ENCODE results near the gene IL10RA.
"Not testable (repeated sequence)": the region's sequence is repeated elsewhere in the genome, so short reads cannot be mapped to it uniquely, and the experiment has no call there.

The IL10RA gene

GRCh38 chr11:117985953-117986887 lies at the start of gene IL10RA:
Gene IL10RA (plus strand): TSS chr11:117986394. CDS start chr11:117986468, 74 bp downstream.
- peak within 1 kb of the TSS; percentile 67; the same call in 1 of the 2 replicates for H3K9ac ChIP-seq (ENCODE audit: low read depth, low read length)
- H3K36me3 ChIP-seq (ENCODE audit: control insufficient read depth, insufficient read depth, low read length) = no peaks in the 10 kb centered on the region
- H3K4me1 ChIP-seq (ENCODE audit: control insufficient read depth, insufficient read depth, low read length) = peaks cover 6% of the 10 kb centered on the region; the same call in 1 of the 2 replicates
- H3K4me3 ChIP-seq (ENCODE audit: low read depth, low read length) = peak within 1 kb of the TSS; percentile 81
- no peak within 1 kb of the TSS for H3K27ac ChIP-seq (ENCODE audit: low read depth, low read length)
- no peaks in the 10 kb centered on the region for H3K9me3 ChIP-seq (ENCODE audit: control insufficient read depth, insufficient read depth, low read length)
- peaks cover 37% of the 10 kb centered on the region for H3K27me3 ChIP-seq (ENCODE audit: control insufficient read depth, insufficient read depth, low read length)

GRCh38 chr11:117936973-117937372 lies 49.2 kb upstream of the IL10RA start:
- no peak overlapping the region for H3K27ac ChIP-seq (ENCODE audit: low read depth, low read length)
- H3K9ac ChIP-seq (ENCODE audit: low read depth, low read length) = no peak overlapping the region
- H3K36me3 ChIP-seq (ENCODE audit: control insufficient read depth, insufficient read depth, low read length) = no peaks in the 10 kb centered on the region
- no peak overlapping the region for H3K4me3 ChIP-seq (ENCODE audit: low read depth, low read length)
- H3K27me3 ChIP-seq (ENCODE audit: control insufficient read depth, insufficient read depth, low read length) = no peaks in the 10 kb centered on the region
- no peaks in the 10 kb centered on the region for H3K4me1 ChIP-seq (ENCODE audit: control insufficient read depth, insufficient read depth, low read length)
- H3K9me3 ChIP-seq (ENCODE audit: control insufficient read depth, insufficient read depth, low read length) = no peaks in the 10 kb centered on the region

GRCh38 chr11:117940736-117941135 lies 45.5 kb upstream of the IL10RA start:
- Histone ChIP-seq H3K27me3 (ENCODE audit: control insufficient read depth, insufficient read depth, low read length) (no peaks in the 10 kb centered on the region), H3K4me3 (ENCODE audit: low read depth, low read length) (no peak overlapping the region), H3K36me3 (ENCODE audit: control insufficient read depth, insufficient read depth, low read length) (no peaks in the 10 kb centered on the region), H3K9ac (ENCODE audit: low read depth, low read length) (no peak overlapping the region), H3K4me1 (ENCODE audit: control insufficient read depth, insufficient read depth, low read length) (no peaks in the 10 kb centered on the region), H3K9me3 (ENCODE audit: control insufficient read depth, insufficient read depth, low read length) (no peaks in the 10 kb centered on the region), H3K27ac (ENCODE audit: low read depth, low read length) (no peak overlapping the region)

- H3K9ac ChIP-seq (ENCODE audit: low read depth, low read length) = no peak overlapping the region
- H3K36me3 ChIP-seq (ENCODE audit: control insufficient read depth, insufficient read depth, low read length) = no peaks in the 10 kb centered on the region
- no peaks in the 10 kb centered on the region for H3K27me3 ChIP-seq (ENCODE audit: control insufficient read depth, insufficient read depth, low read length)
- H3K9me3 ChIP-seq (ENCODE audit: control insufficient read depth, insufficient read depth, low read length) = no peaks in the 10 kb centered on the region
- H3K4me1 ChIP-seq (ENCODE audit: control insufficient read depth, insufficient read depth, low read length) = no peaks in the 10 kb centered on the region
- no peak overlapping the region for H3K27ac ChIP-seq (ENCODE audit: low read depth, low read length)
- no peak overlapping the region for H3K4me3 ChIP-seq (ENCODE audit: low read depth, low read length)
Observed at GRCh38 chr11:117941163-117941707, 45.0 kb upstream of the IL10RA start.

- H3K4me3 ChIP-seq (ENCODE audit: low read depth, low read length) = no peak overlapping the region
- no peaks in the 10 kb centered on the region for H3K36me3 ChIP-seq (ENCODE audit: control insufficient read depth, insufficient read depth, low read length)
- no peaks in the 10 kb centered on the region for H3K27me3 ChIP-seq (ENCODE audit: control insufficient read depth, insufficient read depth, low read length)
- no peak overlapping the region for H3K9ac ChIP-seq (ENCODE audit: low read depth, low read length)
- no peaks in the 10 kb centered on the region for H3K9me3 ChIP-seq (ENCODE audit: control insufficient read depth, insufficient read depth, low read length)
- no peaks in the 10 kb centered on the region for H3K4me1 ChIP-seq (ENCODE audit: control insufficient read depth, insufficient read depth, low read length)
- no peak overlapping the region for H3K27ac ChIP-seq (ENCODE audit: low read depth, low read length)
Observed at GRCh38 chr11:117941976-117942654, 44.1 kb upstream of the IL10RA start.

- H3K27ac ChIP-seq (ENCODE audit: low read depth, low read length) = no peak overlapping the region
- no peaks in the 10 kb centered on the region for H3K27me3 ChIP-seq (ENCODE audit: control insufficient read depth, insufficient read depth, low read length)
- no peaks in the 10 kb centered on the region for H3K9me3 ChIP-seq (ENCODE audit: control insufficient read depth, insufficient read depth, low read length)
- no peak overlapping the region for H3K4me3 ChIP-seq (ENCODE audit: low read depth, low read length)
- no peaks in the 10 kb centered on the region for H3K36me3 ChIP-seq (ENCODE audit: control insufficient read depth, insufficient read depth, low read length)
- H3K9ac ChIP-seq (ENCODE audit: low read depth, low read length) = no peak overlapping the region
- H3K4me1 ChIP-seq (ENCODE audit: control insufficient read depth, insufficient read depth, low read length) = no peaks in the 10 kb centered on the region
Observed at GRCh38 chr11:117944554-117944953, 41.6 kb upstream of the IL10RA start.

GRCh38 chr11:117945047-117945810 lies 41.0 kb upstream of the IL10RA start:
- Histone ChIP-seq H3K27me3 (ENCODE audit: control insufficient read depth, insufficient read depth, low read length) (no peaks in the 10 kb centered on the region), H3K36me3 (ENCODE audit: control insufficient read depth, insufficient read depth, low read length) (no peaks in the 10 kb centered on the region), H3K4me1 (ENCODE audit: control insufficient read depth, insufficient read depth, low read length) (no peaks in the 10 kb centered on the region), H3K27ac (ENCODE audit: low read depth, low read length) (no peak overlapping the region), H3K4me3 (ENCODE audit: low read depth, low read length) (no peak overlapping the region), H3K9me3 (ENCODE audit: control insufficient read depth, insufficient read depth, low read length) (no peaks in the 10 kb centered on the region), H3K9ac (ENCODE audit: low read depth, low read length) (no peak overlapping the region)

GRCh38 chr11:117946156-117946841 lies 39.9 kb upstream of the IL10RA start:
- Histone ChIP-seq H3K4me1 (ENCODE audit: control insufficient read depth, insufficient read depth, low read length) (no peaks in the 10 kb centered on the region), H3K27me3 (ENCODE audit: control insufficient read depth, insufficient read depth, low read length) (no peaks in the 10 kb centered on the region), H3K9ac (ENCODE audit: low read depth, low read length) (no peak overlapping the region), H3K36me3 (ENCODE audit: control insufficient read depth, insufficient read depth, low read length) (no peaks in the 10 kb centered on the region), H3K9me3 (ENCODE audit: control insufficient read depth, insufficient read depth, low read length) (no peaks in the 10 kb centered on the region), H3K4me3 (ENCODE audit: low read depth, low read length) (no peak overlapping the region), H3K27ac (ENCODE audit: low read depth, low read length) (peak overlapping the region; percentile 63)

- H3K9me3 ChIP-seq (ENCODE audit: control insufficient read depth, insufficient read depth, low read length) = no peaks in the 10 kb centered on the region
- no peak overlapping the region for H3K9ac ChIP-seq (ENCODE audit: low read depth, low read length)
- H3K4me1 ChIP-seq (ENCODE audit: control insufficient read depth, insufficient read depth, low read length) = no peaks in the 10 kb centered on the region
- H3K4me3 ChIP-seq (ENCODE audit: low read depth, low read length) = no peak overlapping the region
- peak overlapping the region; percentile 63 for H3K27ac ChIP-seq (ENCODE audit: low read depth, low read length)
- no peaks in the 10 kb centered on the region for H3K36me3 ChIP-seq (ENCODE audit: control insufficient read depth, insufficient read depth, low read length)
- H3K27me3 ChIP-seq (ENCODE audit: control insufficient read depth, insufficient read depth, low read length) = no peaks in the 10 kb centered on the region
Observed at GRCh38 chr11:117946842-117947526, 39.2 kb upstream of the IL10RA start.

GRCh38 chr11:117947751-117948150 lies 38.4 kb upstream of the IL10RA start:
- not testable (repeated sequence) for H3K4me3 ChIP-seq (ENCODE audit: low read depth, low read length); H3K36me3 ChIP-seq (ENCODE audit: control insufficient read depth, insufficient read depth, low read length); H3K27me3 ChIP-seq (ENCODE audit: control insufficient read depth, insufficient read depth, low read length); H3K9me3 ChIP-seq (ENCODE audit: control insufficient read depth, insufficient read depth, low read length); H3K27ac ChIP-seq (ENCODE audit: low read depth, low read length); H3K9ac ChIP-seq (ENCODE audit: low read depth, low read length); H3K4me1 ChIP-seq (ENCODE audit: control insufficient read depth, insufficient read depth, low read length)

Data from HUES48 (cell line).